GM21447 (cell line): ENCODE measurements around the gene TMEM47.

Source experiments
- ATAC-seq: cut with Tn5 transposase; IDR thresholded peaks from one replicate; pipeline ENCODE4 v1.9.1; 2021; ENCODE audit not compliant: unreplicated experiment

The TMEM47 gene

DNA sequence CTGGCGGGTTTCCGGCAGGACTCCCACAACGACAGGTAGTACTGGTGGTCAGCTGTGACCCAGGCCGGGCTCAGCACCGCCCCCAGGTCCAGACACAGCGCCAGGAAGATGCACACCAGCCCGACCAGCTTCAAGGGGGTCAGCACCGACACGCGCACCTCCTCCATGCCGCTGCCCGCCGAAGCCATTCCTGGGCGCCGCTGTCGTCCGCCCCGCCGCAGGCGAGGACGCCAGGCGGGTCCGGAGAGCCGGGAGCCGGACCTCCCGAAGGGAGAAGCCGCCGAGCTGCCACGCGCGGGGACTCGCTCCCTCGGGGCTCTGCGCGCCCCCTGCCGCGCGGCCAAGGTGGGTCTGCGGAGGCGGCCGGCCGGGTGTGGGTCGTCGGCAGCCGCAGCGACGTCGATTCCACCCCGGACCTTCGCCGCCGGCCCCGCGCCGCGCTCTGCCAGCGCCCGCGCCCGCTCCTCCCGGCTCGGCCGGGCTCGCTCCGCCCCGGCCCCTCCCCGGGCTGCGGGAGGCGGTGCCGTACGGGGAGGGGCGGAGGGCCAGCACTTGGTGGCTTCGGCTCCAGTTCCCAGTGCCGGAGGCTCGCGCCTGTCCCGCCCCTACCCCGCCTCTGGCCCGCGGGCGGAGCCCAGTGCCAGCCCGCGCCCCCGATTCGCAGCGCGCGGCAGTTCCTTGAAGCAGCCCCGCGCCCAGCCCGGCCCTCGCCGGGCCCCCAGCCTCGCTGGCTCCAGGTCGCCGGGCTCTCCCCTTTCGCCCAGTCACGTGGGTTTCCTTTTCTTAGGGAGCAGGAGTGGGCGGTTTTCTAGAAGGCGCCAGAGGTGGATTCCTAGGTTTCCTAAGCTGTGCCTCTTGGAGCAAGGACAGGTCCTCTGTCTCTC is at the start of gene TMEM47:
Gene TMEM47, minus strand, starts transcription at position 444 of the 884 bp plus-strand sequence. Its CDS starts 256 bp downstream, at position 188.
- ATAC-seq = no peak

DNA sequence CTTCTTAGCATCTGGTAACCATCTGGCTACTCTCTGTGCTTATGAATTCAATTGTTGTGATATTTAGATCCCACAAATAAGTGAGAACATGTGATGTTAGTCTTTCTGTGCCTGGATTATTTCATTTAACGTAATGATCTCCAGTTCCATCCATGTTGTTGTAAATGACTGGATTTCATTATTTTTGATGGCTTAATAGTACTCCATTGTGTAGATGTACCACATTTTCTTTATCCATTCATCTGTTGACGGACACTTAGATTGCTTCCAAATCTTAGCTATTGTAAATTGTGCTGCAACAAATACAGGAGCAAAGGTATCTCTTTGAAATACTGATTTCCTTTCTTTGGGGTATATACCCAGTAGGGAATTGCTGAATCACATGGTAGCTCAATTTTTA is 30.0 kb upstream of the TMEM47 start:
- no peak for ATAC-seq

DNA sequence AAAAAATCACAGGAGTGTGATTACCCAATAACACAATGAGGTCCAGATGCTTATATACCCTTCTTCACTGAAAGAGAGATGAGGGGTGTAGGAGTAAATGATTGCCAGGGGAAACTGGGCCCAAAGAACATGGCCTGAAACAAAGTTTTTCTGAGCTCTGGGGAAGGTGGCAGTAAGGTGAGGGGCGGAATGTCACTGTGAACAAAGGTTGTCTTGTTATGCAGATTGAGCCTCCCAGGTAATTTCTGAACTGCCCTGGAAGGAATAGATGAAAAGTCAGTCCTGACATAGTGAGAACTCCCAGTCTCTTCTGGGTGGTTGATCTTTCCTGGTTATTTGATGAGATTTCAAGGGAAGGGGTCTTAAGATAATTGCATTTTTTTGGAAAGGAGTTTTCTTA is 2.5 kb upstream of the TMEM47 start:
- no peak for ATAC-seq

DNA sequence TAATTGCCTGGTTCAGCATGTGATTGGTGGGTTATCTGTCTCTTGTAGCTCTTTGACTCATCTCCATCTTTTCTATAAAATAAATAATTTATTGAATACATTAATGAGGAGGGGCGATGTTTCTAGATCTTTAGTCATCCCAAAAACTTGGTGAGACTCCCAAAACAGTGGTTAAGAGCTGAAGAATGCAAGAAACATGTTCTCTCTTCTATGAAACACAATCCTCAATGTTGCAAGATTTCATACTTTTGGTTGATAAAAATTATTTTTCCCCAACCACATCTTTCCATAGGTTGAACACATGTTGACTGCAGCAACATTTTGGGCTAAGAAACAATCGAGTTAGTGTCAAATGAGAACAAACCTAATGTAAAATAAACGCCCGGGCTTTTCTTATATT is 1.2 kb upstream of the TMEM47 start:
- no peak for ATAC-seq

DNA sequence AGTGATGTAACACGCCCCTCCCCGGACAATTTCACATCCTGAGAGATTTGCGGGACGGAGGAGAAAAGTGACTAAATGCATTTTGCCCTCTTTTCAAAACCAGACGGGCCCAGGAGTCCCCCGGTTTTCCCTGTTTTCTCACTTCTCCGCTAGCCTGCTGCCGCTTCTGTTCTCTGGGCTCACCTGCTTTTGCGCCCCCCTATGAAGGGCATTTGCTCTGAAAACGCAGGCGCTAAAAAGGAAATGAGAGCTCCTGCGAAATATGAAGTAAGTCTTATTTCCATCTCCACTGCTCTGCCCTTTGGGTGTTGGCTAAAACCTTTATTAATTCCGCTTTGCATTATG is 613 bp upstream of the TMEM47 start:
- ATAC-seq = no peak

DNA sequence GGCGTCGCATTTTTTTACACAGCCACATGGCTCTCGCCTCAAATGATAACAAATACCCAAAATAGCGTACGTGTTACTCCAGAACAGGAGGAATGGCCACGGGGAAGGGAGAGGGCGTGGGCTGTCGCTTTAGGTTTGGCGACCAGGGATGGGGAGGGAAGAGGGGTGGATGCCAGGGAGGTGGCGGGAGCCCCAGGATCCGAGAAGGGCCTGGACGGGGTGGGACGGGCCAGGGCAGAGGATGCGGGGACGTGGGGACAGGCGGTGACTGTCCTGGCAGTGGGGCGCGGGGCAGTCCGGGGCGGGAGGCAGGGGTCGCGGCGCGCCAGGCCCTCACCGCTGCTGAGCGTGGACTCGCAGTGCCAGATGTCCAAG is 631 bp downstream of the TMEM47 start:
- ATAC-seq = no peak

DNA sequence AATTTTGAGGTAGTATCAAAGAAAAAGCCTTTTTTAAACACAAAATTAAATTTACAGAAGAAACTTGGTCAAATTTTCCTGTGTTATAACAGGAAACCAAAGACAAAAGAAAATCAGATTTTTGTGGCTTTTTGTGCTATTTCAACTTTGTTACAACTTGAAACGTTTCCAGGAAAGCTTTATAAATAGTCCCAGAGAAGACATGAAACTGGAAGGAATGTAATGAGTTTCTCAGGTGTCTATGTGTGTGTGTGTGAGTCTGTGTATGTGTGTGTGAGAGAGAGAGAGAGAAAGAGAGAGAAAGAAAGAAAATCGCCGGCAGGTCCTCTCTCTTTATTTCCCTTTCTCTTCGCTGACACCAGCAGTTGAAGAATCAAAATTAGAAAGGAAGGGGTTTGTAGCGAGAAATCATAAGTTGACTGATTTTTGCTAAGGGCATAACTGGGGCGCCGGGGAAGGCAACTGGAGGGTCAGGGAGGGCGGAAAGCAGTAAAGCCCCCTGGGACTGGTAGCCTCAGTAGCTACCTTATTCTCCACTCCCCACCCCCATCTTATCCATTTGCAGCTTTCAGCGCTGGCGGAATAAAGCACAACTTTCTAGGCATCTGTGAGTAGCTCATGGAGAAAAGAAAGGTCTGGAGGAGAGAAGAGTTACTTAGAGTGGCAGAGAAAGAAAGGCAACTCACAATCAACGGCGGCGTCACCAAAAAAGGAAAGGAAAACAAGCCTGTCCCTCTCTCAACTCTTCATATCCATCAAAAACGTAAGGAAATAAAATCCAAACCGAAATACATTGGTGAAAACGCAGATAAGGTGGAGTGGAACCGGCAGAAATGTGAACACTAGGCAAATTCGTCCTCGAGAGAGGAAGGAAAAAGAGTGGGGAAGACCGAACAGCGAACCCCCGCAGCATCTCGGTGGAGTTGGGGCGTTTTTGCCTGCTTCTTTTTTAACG is 1.3 kb downstream of the TMEM47 start:
- no peak for ATAC-seq

DNA sequence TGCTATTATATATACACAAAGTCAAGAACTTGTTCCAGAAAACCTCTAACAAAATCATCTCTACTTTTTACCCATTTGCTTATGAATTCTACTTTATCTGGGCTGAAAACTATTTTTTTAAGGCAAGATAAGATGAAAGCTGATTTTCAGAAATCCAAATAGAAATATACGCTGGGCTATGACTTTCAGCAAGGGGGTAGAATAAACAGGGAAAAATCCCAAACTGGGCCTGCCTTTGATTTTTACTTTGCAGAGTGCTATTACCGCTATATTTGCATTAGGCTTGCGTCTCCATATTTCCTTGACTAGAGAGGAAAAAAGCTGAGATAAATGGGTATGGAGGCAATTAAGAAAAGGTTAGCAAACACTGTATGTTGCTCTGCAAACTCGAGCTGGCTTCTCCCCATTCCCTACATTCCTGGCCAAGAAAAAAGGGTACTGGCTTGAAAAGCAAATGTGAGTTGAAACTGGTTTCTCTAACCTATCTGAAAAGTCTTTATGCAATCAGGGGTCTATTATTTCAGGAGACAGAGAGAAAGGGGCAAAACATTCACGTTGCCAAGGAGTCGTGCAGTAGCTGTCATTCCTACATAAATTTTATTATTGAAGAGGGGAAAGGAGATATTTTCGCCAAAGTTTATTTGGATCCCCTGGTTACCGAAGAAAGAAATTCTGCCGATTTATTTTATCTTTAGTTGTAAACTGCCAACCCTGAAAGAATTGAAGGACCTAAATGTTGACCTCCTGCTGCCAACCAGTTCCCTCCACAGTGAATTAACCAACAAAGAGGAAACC is 2.2 kb downstream of the TMEM47 start:
- ATAC-seq = no peak

DNA sequence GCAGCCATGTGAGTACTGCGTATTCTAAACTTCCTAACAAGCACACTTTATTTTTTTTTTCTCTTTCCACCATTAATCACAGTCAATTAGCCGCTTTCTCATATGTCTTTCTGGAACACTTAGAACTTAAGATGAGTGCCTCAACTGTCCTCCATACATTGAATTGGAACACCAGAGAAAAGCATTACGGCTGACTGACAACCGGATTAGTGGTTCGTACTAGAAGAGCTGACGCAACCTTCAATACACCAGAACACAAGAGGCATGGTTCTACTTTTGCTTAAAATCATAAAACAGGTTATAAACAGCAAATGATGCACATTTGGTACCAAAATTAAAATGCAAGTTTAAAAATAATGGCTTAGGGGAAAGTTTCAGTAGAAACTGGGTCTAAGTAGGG is 3.3 kb downstream of the TMEM47 start:
- no peak for ATAC-seq

DNA sequence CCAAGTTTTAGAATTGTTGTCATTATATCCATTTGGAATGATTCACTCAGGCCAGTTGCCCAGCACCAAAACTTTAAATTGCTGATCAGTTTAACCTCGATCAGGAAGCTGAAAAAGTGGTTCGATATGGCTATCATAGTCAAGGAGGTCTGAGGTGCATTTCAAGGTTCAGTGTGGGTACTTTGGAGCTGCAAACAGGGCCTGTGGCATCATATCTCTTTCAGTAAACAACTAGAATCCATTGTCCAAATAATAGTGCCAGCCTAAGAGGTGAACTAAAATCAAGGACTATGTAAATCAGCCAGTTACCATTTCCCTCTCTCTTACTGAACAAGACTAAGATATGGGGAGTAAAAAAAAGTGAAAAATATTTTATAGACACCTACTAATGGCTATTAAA is 14.2 kb downstream of the TMEM47 start:
- no peak for ATAC-seq

DNA sequence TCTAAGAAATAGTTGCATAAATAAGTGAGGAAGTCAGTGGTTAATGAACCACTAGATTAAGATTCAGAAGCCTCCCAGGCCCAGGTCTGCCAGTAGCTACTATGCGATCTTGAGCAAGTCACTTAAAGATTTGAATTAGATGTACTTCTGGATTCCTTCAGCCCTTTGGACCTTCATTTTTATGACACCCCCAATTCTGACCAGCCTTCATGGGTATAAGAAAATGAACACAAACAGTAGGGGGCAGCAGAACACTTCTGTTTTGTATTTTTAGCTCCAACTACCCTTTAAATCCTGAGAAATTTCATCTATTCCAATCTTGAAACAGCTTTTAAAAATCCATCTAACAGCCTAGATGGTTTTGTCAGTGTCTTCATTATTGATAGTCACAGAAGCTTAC is 19.0 kb downstream of the TMEM47 start:
- ATAC-seq = no peak

DNA sequence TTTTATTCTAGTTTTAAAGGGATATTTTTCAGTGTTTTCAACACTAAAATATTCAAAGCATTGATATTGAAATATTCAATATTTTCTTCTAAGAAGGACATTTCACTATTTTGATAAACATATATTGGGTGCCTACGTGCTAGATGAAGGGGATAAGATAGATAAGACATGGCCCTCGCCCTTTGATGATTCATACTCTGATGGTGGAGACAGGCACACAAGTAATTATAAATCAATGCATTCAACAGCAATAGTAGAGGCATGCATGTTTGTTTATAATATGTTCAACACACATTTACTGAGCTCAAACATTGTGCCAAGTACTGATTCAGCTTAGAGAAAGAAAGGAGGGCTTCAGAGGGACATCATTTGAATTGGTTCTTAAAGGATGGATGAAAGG is 22.7 kb downstream of the TMEM47 start:
- ATAC-seq = no peak

DNA sequence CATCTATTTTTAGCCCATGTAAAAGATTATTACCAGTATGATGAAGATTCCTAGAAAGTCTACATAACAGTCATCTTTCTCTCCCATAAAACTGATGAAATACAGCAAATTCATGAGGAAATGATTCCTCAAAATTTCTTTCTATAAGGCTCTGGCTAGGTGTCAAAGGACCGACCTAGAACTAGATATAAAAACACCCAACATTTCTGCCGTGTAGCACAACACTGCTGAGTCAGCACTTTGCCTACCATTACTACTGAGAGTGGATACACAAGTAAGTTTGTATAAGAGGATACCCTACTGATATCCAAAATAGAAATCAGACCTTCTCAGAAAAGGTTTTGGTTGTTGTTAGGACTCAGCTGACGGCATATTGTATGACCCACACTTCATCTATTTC is 24.7 kb downstream of the TMEM47 start:
- no peak for ATAC-seq

DNA sequence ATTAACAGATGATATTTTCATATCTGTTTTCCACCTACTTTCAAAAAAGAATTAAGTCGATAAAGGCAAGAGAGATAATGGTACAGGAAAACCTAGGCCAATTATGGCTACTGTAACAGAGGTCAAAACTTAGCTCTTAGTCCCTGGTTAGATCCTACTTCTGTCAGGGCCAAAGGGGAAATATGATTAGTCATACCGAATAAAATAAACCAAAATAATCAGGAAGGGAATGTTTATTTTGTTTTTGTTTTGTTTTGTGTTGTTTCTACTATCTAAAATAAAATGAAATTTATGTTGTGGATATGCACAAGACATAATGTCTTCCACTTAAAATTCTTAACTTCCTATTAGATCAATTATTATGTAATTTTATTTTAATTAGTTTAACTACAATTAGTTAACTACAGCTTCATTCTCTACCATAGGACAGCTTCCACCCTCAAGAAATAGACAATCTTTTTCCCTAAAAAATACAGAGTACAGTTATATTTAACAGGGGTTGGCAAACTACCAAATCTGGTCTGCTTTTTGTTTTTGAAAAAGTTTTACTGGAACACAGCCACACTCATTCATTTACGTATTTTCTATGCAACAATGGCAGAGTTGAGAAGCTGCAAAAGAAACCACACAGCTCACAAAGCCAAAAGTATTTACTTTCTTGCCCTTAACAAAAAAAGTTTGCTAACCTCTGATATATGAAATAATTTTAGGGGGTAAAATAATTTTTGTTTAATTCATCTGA is 25.4 kb downstream of the TMEM47 start:
- no peak for ATAC-seq

DNA sequence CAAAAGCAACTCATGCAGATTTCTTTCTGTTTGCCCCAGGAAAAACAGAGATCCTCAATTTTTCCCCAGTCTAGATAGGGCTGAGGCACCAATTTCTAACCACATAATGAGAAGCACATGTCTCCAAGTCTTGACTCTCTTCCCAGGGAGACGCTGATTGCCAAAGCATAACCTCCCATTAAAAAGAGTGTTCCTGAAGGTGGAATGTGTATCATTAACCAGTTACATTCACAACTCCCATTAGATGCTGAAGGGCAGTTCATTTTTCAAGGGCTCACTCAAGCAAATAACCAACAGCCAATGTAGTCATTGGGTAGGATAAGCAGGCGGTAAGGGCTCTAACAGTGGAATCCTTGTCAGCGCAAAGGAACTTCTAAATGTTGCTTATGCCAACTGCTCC is 27.5 kb downstream of the TMEM47 start:
- no peak for ATAC-seq

DNA sequence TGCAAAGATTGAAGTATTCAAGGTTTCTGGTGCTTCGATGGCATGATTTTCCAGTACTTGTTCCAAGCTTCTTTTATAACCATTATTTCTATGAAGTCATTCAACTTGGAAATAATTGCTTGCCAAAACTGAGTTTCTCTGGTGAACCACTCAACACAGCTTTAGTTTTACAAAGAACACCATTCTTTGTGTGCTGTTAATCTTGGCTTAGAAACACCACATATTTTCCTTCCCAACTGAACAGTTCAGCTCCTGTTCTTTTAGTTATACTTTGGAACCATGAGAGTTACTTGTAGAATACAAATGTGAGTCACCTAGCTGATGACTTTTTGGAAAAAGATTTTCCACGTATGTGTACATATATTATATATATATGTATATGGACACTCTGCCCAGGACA is 32.7 kb downstream of the TMEM47 start:
- ATAC-seq = no peak

DNA sequence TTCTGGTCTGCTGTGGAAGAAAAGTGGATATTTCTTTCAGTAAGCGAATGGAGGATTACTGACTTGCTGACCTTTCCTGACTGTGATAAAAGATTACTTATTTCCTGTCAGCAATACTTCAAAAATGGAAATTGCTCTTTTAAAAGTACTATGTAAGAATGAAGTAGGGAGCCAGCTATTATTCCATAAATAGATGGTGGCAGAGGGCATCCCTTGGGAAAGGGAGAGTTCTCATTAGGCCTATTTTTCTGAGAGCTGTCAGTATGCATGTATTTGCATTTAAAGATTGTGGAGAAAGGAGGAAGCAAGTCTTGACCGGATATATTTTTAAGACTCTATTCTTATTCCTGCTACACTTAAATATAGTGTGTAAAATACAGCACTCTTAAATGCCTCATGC is 37.2 kb downstream of the TMEM47 start:
- no peak for ATAC-seq

DNA sequence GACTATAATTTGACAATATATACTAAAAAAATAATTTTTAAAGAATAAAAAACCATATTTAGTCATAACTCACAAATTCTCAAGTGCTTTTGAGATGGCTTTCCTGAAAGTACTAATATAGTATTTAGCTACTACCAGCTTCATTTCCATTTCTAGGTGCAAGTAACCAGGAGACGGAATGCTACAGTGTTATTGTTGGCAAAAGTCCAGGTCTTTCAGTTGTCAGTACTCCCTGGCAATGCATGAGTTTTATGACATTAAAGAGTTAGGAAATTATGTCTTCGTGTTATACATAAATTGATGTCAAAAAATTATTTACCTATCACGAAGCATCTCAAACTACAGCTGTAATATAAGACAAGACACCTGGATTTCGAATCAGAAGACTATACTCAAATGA is 45.0 kb downstream of the TMEM47 start:
- no peak for ATAC-seq

DNA sequence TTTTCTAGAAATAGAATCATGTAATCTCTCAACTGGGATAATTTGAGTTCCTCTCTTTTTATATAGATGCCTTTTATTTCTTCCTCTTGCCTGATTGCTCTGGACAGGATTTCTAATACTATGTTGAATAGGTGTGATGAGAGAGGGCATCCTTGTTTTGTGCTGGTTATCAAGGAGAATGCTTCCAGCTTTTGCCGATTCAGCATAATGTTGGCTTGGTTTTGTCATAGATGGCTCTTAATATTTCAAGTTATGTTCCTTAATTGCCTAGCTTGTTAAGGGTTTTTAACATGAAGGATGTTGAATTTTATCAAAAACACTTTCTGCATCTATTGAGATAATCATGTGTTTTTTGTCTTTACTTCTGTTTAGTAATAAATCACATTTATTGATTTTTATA is 58.7 kb downstream of the TMEM47 start:
- no peak for ATAC-seq

DNA sequence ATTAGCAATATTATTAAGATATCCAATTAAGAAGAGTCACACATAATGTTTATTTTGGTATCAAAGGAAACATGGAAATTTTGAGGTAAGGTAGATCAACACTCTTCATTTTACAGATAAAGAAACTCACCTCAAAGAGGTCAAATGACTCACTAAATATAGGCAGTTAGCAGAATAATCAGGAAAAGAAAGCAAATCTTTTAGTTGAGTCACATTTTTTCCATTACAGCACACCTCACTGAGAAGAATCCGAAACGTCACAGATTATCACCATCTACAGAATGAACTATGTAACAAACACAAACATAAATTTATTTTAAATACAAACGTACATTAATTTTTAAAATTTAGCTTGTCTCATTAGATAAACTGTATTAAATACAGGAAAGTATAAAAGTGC is 70.1 kb downstream of the TMEM47 start:
- no peak for ATAC-seq
